Activated CD8-positive, alpha-beta T cell treated with anti-CD3 and anti-CD28 coated beads for 36 hours (primary cell): ENCODE data around the gene NAALADL1. TPM values are rescaled to one million over a fixed set of nuclear protein-coding genes. Genes with fewer than 3 reads are reported as not detected.

ENCODE experiments used
- ATAC-seq: fragments of 200-7000 bp; cut with Tn5 transposase; one replicate; pipeline ENCODE4 v1.10.0; 2021; ENCODE audit warnings: mild to moderate bottlenecking, moderate library complexity
- CTCF ChIA-PET: fragments of 350-600 bp; sonication (Branson Sonifier 250); formaldehyde crosslinking; loops from one replicate; lab custom pipeline; 2021; ENCODE audit warnings: antibody characterized with exemption; lab: Charles Lee
- POLR2A ChIA-PET: fragments of 350-600 bp; sonication (Branson Sonifier 250); formaldehyde crosslinking; loops from one replicate; lab custom pipeline; 2021; ENCODE audit warnings: antibody characterized with exemption; lab: Charles Lee
- DNase-seq: peaks from one replicate; pipeline ENCODE4 v3.0.0-alpha.2; 2020
- H3K27ac Mint-ChIP-seq: one replicate; pipeline ENCODE4 v1.8.0; 2021; ENCODE audit warnings: mild to moderate bottlenecking, mixed read lengths
- H3K27me3 Mint-ChIP-seq: one replicate; pipeline ENCODE4 v1.8.0; 2021; ENCODE audit warnings: mixed read lengths
- H3K36me3 Mint-ChIP-seq: one replicate; pipeline ENCODE4 v1.8.0; 2021; ENCODE audit warnings: low read depth, mixed read lengths
- H3K4me1 Mint-ChIP-seq: one replicate; pipeline ENCODE4 v1.8.0; 2021; ENCODE audit warnings: low read depth, mixed read lengths
- H3K4me3 Mint-ChIP-seq: one replicate; pipeline ENCODE4 v1.8.0; 2021; ENCODE audit warnings: mild to moderate bottlenecking, moderate library complexity, mixed read lengths
- H3K9me3 Mint-ChIP-seq: one replicate; pipeline ENCODE4 v1.8.0; 2021; ENCODE audit warnings: mixed read lengths
- intact Hi-C: fragments of 100-400 bp; cut with micrococcal nuclease; formaldehyde crosslinking; loops from one replicate; pipeline ENCODE4 v1.10.0; 2022
- total RNA-seq, 2 experiments: library from RNA; stranded (reverse); gene quantifications; one replicate each; pipeline ENCODE4 v1.2.3, GENCODE V29; 2021
- TF ChIP-seq, protein P1 (sequence below): fragments of 200-600 bp; IDR thresholded peaks from one replicate; pipeline ENCODE4 v1.8.0; 2022; ENCODE audit warnings: antibody characterized with exemption, mild to moderate bottlenecking

The NAALADL1 gene, protein sequence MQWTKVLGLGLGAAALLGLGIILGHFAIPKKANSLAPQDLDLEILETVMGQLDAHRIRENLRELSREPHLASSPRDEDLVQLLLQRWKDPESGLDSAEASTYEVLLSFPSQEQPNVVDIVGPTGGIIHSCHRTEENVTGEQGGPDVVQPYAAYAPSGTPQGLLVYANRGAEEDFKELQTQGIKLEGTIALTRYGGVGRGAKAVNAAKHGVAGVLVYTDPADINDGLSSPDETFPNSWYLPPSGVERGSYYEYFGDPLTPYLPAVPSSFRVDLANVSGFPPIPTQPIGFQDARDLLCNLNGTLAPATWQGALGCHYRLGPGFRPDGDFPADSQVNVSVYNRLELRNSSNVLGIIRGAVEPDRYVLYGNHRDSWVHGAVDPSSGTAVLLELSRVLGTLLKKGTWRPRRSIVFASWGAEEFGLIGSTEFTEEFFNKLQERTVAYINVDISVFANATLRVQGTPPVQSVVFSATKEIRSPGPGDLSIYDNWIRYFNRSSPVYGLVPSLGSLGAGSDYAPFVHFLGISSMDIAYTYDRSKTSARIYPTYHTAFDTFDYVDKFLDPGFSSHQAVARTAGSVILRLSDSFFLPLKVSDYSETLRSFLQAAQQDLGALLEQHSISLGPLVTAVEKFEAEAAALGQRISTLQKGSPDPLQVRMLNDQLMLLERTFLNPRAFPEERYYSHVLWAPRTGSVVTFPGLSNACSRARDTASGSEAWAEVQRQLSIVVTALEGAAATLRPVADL
- 1 to 10 TPM; 6.6 to 7.6 TPM for total RNA-seq

DNA sequence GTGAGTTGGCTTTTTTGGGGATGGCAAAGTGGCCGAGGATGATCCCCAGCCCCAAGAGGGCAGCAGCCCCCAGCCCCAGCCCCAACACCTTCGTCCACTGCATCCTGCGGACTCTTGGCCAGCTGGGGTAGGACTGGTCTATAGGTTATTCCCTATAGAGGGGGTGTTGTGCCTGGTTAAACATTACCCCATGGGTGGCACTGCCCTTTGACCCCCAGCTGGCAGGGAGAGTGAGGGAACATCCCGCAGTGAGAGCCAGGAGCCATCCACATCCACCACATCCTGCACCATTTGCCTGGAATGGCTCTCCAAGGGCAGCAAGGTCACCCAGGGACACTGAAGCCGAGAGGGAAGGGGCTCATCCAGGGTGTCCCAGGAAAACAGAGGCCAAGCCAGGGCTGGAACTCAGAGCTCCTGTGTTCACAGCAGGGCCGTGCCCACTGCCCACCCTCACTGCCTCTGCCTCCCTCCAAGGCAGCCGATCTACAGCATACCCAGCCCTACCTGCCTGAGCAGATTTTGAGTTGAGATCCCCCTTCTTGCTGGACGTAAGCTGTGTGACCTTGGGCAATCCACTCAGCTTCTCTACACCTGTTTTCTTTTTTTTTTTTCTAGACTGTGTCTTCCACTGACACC, at the start of gene NAALADL1:
NAALADL1 (minus strand) TSS at position 135 of the 636 bp plus-strand sequence; CDS start at position 103, 32 bp downstream.
- Mint-ChIP-seq H3K27me3 (no peaks in the 10 kb centered on the region), H3K27ac (no peak within 1 kb of the TSS), H3K4me3 (no peak within 1 kb of the TSS), H3K4me1 (peaks cover 16% of the 10 kb centered on the region), H3K9me3 (no peaks in the 10 kb centered on the region), H3K36me3 (no peaks in the 10 kb centered on the region)
- intact Hi-C loops = no loop called here
- ChIA-PET CTCF (interaction anchor here (1.1 to 1.2 kb wide), 2 partner anchors 17 to 211 kb away, joined by 3 read pairs; partner anchors contain the start of gene SAC3D1), POLR2A (no interaction called here)
- DNase-seq (no peak), ATAC-seq (no peak)
- TF ChIP-seq, protein P1, sequence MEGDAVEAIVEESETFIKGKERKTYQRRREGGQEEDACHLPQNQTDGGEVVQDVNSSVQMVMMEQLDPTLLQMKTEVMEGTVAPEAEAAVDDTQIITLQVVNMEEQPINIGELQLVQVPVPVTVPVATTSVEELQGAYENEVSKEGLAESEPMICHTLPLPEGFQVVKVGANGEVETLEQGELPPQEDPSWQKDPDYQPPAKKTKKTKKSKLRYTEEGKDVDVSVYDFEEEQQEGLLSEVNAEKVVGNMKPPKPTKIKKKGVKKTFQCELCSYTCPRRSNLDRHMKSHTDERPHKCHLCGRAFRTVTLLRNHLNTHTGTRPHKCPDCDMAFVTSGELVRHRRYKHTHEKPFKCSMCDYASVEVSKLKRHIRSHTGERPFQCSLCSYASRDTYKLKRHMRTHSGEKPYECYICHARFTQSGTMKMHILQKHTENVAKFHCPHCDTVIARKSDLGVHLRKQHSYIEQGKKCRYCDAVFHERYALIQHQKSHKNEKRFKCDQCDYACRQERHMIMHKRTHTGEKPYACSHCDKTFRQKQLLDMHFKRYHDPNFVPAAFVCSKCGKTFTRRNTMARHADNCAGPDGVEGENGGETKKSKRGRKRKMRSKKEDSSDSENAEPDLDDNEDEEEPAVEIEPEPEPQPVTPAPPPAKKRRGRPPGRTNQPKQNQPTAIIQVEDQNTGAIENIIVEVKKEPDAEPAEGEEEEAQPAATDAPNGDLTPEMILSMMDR = no peak

DNA sequence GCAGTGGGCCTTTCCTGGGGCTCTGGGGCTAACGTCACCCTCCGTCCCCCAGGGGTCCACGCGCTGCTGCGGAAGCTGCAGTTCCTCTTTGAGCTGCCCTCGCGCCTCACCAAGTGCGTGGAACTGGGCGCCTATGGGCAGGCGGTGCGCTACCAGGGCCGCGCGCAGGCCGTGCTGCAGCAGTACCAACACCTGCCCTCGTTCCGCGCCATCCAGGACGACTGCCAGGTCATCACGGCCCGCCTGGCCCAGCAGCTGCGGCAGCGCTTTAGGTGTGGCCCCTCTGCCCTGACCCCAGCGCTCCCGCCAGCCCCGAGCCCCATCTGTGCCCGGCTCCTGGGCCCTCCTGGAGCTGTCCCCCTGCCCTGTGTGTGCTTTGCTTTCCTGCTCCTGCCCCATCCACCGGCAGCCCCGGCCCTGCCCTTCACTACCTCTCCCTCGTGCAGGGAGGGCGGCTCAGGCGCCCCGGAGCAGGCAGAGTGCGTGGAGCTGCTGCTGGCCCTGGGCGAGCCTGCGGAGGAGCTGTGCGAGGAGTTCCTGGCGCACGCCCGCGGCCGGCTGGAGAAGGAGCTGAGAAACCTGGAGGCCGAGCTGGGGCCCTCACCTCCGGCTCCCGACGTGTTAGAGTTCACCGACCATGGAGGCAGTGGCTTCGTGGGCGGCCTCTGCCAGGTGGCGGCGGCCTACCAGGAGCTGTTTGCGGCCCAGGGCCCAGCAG, 49.6 kb upstream of the NAALADL1 start:
- ChIA-PET POLR2A (interaction anchor here (0.6 to 16.2 kb wide), 6 partner anchors 9 to 27 kb away, joined by 3 to 294 read pairs (median 8); partner anchors contain the start of genes FAU, MRPL49, VPS51 and ZNHIT2), CTCF (interaction anchor here (1.6 to 7.6 kb wide), 4 partner anchors 9 to 95 kb away, joined by 4 to 115 read pairs (median 26); partner anchors contain the start of genes ARL2, FAU, MRPL49 and VPS51)
- no peak for DNase-seq
- Mint-ChIP-seq H3K27me3 (no peaks in the 10 kb centered on the region), H3K36me3 (peaks cover 14% of the 10 kb centered on the region), H3K27ac (no peak overlapping the region), H3K4me1 (peaks cover 26% of the 10 kb centered on the region), H3K9me3 (no peaks in the 10 kb centered on the region), H3K4me3 (no peak overlapping the region)
- ATAC-seq = no peak
- TF ChIP-seq, protein P1 = no peak
- intact Hi-C loops = no loop called here

DNA sequence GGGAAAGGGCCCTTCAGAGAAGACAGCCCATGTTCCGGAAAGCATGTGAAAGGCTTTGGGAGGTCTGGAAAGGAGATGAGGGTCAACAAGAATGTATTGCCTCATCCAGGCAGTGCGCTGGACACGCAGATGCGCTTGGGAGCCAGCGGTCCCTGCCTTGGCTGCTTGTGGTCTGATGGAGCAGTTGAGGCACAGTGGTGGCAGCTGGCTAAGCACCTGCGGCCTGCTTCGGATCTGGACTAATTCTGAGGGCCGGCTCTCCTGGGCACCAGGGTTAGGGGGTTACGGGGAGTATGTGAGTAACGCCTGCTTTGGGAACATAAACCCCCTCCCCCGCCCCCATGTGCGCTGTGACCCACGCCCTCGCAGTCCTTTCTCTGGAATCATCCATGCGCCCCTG, 48.7 kb upstream of the NAALADL1 start:
- Mint-ChIP-seq H3K4me1 (peaks cover 24% of the 10 kb centered on the region), H3K4me3 (no peak overlapping the region), H3K9me3 (no peaks in the 10 kb centered on the region), H3K27me3 (no peaks in the 10 kb centered on the region), H3K27ac (peak overlapping the region; percentile 50), H3K36me3 (peaks cover 14% of the 10 kb centered on the region)
- ChIA-PET POLR2A (interaction anchor here (0.6 to 16.2 kb wide), 4 partner anchors 10 to 24 kb away, joined by 3 to 294 read pairs (median 16); partner anchors contain the start of genes FAU, MRPL49, VPS51 and ZNHIT2), CTCF (interaction anchor here (1.6 to 7.6 kb wide), 2 partner anchors 8 to 10 kb away, joined by 4 to 115 read pairs; partner anchors contain the start of genes VPS51 and ZNHIT2)
- intact Hi-C loops = no loop called here
- TF ChIP-seq, protein P1 = no peak
- ATAC-seq (no peak), DNase-seq (no peak)

DNA sequence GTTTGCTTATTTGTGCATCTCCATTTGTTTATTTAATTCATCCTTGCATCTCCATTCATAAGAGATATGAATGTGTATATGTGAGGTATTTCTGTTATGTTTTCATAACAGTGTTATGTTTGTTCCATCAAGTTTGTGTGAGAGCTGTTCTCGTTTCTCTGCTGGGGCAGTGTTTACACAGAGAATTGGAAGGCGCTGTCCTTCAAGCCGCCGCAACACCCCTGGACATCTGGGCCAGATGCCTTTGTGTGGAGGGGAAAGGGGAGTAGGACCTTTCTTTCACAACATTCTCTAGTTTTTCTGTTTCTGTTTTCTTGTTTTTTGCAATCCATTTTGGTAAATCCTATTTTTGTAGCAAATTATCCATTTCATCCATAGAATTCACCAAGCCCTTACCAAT, 46.3 kb upstream of the NAALADL1 start:
- Mint-ChIP-seq H3K27me3 (no peaks in the 10 kb centered on the region), H3K36me3 (peaks cover 14% of the 10 kb centered on the region), H3K4me3 (no peak overlapping the region), H3K9me3 (no peaks in the 10 kb centered on the region), H3K4me1 (peaks cover 8% of the 10 kb centered on the region), H3K27ac (peak overlapping the region; percentile 74)
- ATAC-seq (no peak), DNase-seq (no peak)
- intact Hi-C loops = no loop called here
- CTCF ChIA-PET = interaction anchor here (0.9 to 1.3 kb wide), 2 partner anchors 7 to 8 kb away, joined by 3 to 4 read pairs; partner anchors contain the start of gene TM7SF2
- TF ChIP-seq, protein P1 = no peak
- POLR2A ChIA-PET = interaction anchor here (0.5 to 20.0 kb wide), 2 partner anchors 10 to 24 kb away, joined by 4 to 294 read pairs; partner anchors contain the start of genes FAU, MRPL49, TM7SF2 and ZNHIT2
